GM23338 (cell line): ENCODE data around the gene CACNB1.

Experiments used
- CREB1 ChIP-seq: fragments of 250-450 bp; sonication (Bioruptor Pico); IDR thresholded peaks from 2 replicates; pipeline ENCODE4 v1.5.0; 2020; ENCODE audit warnings: low read depth, mild to moderate bottlenecking, moderate library complexity
- CTCF ChIP-seq, 2 experiments: fragments of 200-600 bp in 1 of 2; sonication (generic) in 1 of 2; conservative IDR thresholded peaks; 2 replicates each; pipeline versions ENCODE4 v1.5.1 to v1.6.1; 2016 to 2017; ENCODE audit warnings: antibody characterized with exemption in 2 of 2, low read depth in 2 of 2, mild to moderate bottlenecking in 2 of 2, moderate library complexity in 1 of 2
- EZH2 ChIP-seq: fragments of 200-600 bp; sonication (generic); IDR thresholded peaks from one replicate; pipeline ENCODE4 v1.8.0; 2017; ENCODE audit warnings: antibody characterized with exemption, mild to moderate bottlenecking, low read depth; ENCODE audit not compliant: unreplicated experiment
- EZH2phosphoT487 ChIP-seq: fragments of 200-600 bp; sonication (generic); IDR thresholded peaks from one replicate; pipeline ENCODE4 v1.8.1; 2018; ENCODE audit warnings: antibody characterized with exemption; ENCODE audit not compliant: unreplicated experiment
- JUNB ChIP-seq: IDR thresholded peaks from one replicate; pipeline ENCODE4 v1.6.1; 2016; ENCODE audit warnings: antibody characterized with exemption; ENCODE audit not compliant: unreplicated experiment
- POLR2AphosphoS5 ChIP-seq: IDR thresholded peaks from 2 replicates; pipeline ENCODE4 v1.6.1; 2016; ENCODE audit warnings: antibody characterized with exemption, low read depth
- REST ChIP-seq: IDR thresholded peaks from one replicate; pipeline ENCODE4 v1.6.1; 2018; ENCODE audit warnings: antibody characterized with exemption; ENCODE audit not compliant: unreplicated experiment
- ZNF114 ChIP-seq: fragments of 250-450 bp; sonication (Bioruptor Pico); IDR thresholded peaks from 2 replicates; pipeline ENCODE4 v1.5.0; 2020; ENCODE audit warnings: mild to moderate bottlenecking, moderate library complexity
- ZNF331 ChIP-seq: fragments of 250-450 bp; sonication (Bioruptor Pico); IDR thresholded peaks from 2 replicates; pipeline ENCODE4 v1.5.0; 2020; ENCODE audit warnings: low read depth, mild to moderate bottlenecking, moderate library complexity

- TF ChIP-seq CTCF (conservative IDR thresholded peaks at IDR 0.05; ENCODE audit: low read depth in 2 of 2): no peak
- TF ChIP-seq POLR2AphosphoS5: no peak
- no peak for TF ChIP-seq EZH2
- TF ChIP-seq REST: no peak
- TF ChIP-seq JUNB: no peak
- no peak for TF ChIP-seq EZH2phosphoT487
- no peak for TF ChIP-seq ZNF114 (CRISPR knock-in tag)
- TF ChIP-seq CREB1 (CRISPR knock-in tag): no peak
- TF ChIP-seq ZNF331 (CRISPR knock-in tag): no peak
Observed at GRCh38 chr17:39191750-39192510, 5.5 kb downstream of the CACNB1 start.
